WERI-Rb-1 (cell line): Measurements from ENCODE around the gene CAMKK1.
"Not testable (repeated sequence)": the region's sequence is repeated elsewhere in the genome, so short reads cannot be mapped to it uniquely, and the experiment has no call there.

Experiments used
- DNase-seq: peaks from one replicate; pipeline ENCODE4 v3.0.0-alpha.2; 2020
- H3K27ac ChIP-seq: fragments of 250-450 bp; sonication (Bioruptor Pico); 2 replicates; pipeline ENCODE4 v1.5.1; 2020; ENCODE audit warnings: mild to moderate bottlenecking, moderate library complexity
- H3K27me3 ChIP-seq: fragments of 250-450 bp; sonication (Bioruptor Pico); 2 replicates; pipeline ENCODE4 v1.5.1; 2021; ENCODE audit warnings: mild to moderate bottlenecking, low read depth, moderate library complexity; ENCODE audit not compliant: insufficient read depth, severe bottlenecking
- H3K36me3 ChIP-seq: fragments of 250-450 bp; sonication (Bioruptor Pico); 2 replicates; pipeline ENCODE4 v1.5.1; 2020; ENCODE audit warnings: mild to moderate bottlenecking, moderate library complexity
- H3K4me3 ChIP-seq: 2 replicates; pipeline ENCODE4 v1.5.1; 2011; ENCODE audit warnings: low read depth, mild to moderate bottlenecking, control low read depth, low read length
- H3K9me3 ChIP-seq: fragments of 250-450 bp; sonication (Bioruptor Pico); 2 replicates; pipeline ENCODE4 v1.5.1; 2021; ENCODE audit warnings: mild to moderate bottlenecking, moderate library complexity; ENCODE audit not compliant: severe bottlenecking
- TF ChIP-seq, protein P1 (sequence below): IDR thresholded peaks from 2 replicates; pipeline ENCODE4 v1.5.1; 2011; ENCODE audit warnings: low read depth, mild to moderate bottlenecking, control low read depth, inconsistent platforms, low read length

CAMKK1 gene

DNA sequence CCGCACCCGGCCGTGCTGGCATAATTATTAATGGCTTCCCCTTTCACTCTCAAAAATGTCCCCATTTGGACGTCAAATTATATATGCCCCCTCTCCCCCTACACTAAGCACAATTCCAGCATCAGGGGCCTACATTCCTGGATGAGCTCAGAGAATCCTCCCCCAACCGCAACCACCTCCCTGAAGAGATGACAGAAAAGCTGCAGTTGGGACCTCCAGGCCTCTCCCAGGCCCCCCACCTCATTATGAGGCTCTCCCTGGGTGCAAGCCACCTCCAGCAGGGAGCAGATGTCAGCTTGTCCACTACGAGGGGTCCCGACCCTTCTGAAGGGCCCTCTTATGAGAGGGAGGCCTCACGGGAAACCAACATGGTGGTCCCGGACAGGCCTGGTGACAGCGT, 28.3 kb downstream of the CAMKK1 start:
- H3K27ac ChIP-seq: no peak overlapping the region
- no peak overlapping the region for H3K4me3 ChIP-seq
- TF ChIP-seq, protein P1, sequence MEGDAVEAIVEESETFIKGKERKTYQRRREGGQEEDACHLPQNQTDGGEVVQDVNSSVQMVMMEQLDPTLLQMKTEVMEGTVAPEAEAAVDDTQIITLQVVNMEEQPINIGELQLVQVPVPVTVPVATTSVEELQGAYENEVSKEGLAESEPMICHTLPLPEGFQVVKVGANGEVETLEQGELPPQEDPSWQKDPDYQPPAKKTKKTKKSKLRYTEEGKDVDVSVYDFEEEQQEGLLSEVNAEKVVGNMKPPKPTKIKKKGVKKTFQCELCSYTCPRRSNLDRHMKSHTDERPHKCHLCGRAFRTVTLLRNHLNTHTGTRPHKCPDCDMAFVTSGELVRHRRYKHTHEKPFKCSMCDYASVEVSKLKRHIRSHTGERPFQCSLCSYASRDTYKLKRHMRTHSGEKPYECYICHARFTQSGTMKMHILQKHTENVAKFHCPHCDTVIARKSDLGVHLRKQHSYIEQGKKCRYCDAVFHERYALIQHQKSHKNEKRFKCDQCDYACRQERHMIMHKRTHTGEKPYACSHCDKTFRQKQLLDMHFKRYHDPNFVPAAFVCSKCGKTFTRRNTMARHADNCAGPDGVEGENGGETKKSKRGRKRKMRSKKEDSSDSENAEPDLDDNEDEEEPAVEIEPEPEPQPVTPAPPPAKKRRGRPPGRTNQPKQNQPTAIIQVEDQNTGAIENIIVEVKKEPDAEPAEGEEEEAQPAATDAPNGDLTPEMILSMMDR: no peak
- no peak for DNase-seq
- H3K36me3 ChIP-seq: peaks cover 58% of the 10 kb centered on the region
- H3K9me3 ChIP-seq: no peaks in the 10 kb centered on the region
- H3K27me3 ChIP-seq: no peaks in the 10 kb centered on the region

DNA sequence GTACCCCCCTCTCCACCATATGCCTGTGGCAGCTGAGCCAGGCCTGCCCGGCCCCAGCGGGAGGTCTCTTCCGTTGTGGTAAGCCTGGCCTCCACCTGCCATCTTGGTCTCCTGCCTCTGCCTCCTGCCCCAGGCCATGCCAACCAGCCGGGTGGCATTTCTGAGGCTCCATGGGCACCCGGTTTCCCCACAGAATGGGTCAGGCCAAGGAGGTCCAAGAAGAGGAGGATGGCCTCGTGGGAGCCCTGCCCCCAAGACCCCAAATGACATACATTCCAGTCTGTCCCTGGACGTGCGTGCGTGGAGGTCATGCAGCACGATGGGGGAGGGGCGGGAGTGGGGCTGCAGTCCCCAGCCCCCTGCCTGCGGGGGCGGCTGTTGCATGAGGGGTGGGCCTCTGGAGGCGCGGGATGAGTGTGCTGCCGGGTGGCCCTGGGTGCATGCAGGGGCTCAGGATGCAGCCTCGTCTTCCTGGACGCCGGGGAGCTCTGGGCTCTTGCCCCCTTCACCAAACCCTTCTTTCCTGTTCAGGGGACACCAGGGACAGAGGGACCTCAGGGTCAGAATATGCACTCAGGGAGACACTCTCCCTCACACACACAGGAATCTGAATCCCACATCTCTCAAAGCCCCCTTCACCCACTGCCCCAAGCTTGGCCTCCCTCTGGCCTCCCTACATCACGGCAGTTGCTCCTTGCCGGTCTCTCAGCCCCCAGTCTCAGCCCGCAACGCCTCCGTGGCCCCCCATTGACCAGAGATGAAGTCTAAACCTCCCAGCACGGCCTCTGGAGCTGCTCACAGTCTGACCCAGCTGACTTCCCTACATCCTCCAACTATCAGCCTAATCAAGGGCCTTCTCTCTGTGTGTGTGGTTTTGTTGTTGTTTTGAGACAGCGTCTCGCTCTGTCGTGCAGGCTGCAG, 30.8 kb downstream of the CAMKK1 start:
- no peak for DNase-seq
- TF ChIP-seq, protein P1: no peak
- no peaks in the 10 kb centered on the region for H3K27me3 ChIP-seq
- H3K36me3 ChIP-seq: peaks cover 49% of the 10 kb centered on the region
- no peak overlapping the region for H3K27ac ChIP-seq
- no peaks in the 10 kb centered on the region for H3K9me3 ChIP-seq
- H3K4me3 ChIP-seq: no peak overlapping the region

DNA sequence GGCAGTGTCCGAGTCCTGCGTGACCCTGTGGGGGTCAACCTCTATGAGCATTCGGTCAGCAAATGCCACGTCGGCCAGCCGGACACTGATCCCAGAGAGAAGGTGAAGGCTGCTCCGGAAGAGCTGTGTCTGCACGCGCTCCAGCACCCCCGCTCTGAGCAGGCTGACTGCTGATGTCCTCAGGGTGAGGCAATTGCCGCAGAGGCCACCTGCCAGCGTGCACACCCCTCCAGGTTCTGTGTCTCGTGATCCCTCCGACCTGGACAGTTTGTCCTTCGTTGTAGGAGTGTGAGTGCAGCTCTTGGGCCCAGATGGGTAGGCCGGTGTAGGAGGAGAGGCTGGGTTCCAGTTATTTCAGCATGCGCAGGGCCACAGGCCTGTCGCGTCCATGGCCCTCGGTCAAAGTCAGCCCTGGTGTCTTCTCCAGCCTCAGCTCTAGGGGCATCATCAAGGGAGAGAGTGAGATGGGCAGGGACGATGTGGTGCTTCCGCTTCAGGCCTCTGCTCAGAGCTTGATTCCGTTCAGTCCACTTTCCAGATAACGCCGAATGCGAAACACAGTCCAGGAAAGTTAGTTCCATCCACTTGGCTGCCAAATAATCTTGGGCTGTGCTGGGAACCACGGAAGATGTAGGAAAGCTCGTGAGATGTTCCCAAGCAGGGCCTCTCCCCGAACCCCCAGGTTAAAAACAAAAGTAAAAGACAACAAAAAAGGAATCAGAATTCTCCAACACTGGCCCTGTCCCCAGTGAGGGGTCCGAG, 31.7 kb downstream of the CAMKK1 start:
- H3K36me3 ChIP-seq: peaks cover 46% of the 10 kb centered on the region

DNA sequence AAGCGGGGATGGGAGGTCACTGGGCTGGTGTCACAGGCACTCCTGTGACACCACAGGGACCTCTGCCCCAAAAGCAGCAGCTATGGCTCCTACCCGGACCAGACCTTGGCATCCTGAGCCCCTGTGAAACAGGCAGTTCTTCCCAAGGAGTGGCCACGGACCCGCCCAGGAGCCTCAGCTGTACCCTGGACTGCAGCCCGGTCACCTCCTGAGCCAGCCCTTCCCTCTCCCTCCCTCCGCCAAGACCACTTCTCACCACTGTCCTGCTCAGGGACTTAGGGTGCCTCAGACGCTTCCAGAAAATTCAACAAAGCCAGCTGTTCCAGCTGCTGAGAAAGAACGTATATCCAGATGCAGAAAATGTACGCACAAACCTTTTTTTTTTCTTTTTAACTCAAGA, 32.9 kb downstream of the CAMKK1 start:
- no peaks in the 10 kb centered on the region for H3K27me3 ChIP-seq
- no peak for DNase-seq
- H3K27ac ChIP-seq: no peak overlapping the region
- H3K36me3 ChIP-seq: peaks cover 37% of the 10 kb centered on the region
- H3K4me3 ChIP-seq: no peak overlapping the region
- H3K9me3 ChIP-seq: no peaks in the 10 kb centered on the region
- TF ChIP-seq, protein P1: no peak

More for the DNA sequence above, 31.7 kb downstream of the CAMKK1 start:
- Histone ChIP-seq H3K9me3 (no peaks in the 10 kb centered on the region), H3K27me3 (no peaks in the 10 kb centered on the region), H3K4me3 (no peak overlapping the region), H3K27ac (no peak overlapping the region)
- DNase-seq: no peak
- TF ChIP-seq, protein P1: no peak

DNA sequence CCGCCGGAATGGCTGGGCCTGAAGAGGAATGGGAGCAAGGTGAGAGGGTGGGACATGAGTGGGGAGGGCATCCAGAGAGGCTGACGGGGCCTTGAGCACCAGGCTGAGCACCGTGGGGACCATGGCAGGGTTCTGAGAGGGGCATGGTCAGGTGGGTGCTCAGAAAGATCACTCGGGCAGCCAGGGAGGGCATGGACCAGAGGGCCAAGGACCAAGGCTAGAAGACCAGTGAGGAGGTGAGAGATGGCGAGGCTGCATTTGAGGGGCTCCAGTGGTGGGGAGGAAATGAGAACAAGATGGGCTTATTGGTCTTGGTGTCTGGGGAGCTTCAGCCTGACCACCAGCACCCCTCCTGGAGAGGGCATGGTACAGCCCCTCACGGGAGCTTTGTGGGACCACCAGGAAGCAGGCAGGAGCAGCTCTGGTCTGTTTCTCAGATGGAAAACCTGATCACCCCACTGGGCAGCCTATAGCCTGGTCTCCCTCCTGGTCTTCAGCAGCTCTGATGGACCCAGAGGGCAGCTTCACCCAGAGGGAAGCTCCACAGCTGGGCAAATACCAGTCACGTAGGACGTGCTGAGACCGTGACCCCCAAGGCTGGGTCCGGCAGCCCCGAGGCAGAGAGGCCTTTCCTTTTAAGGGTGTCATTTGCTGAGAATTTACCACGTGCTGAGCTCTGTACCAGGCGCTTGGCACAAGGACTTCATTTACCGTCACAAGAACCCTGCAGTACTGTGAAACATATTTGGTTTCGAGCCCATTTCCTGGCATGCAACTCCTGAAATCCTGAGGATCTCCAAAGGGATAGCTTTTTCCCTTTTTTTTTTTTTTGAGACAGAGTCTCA, 35.4 kb downstream of the CAMKK1 start:
- no peaks in the 10 kb centered on the region for H3K9me3 ChIP-seq
- no peak for DNase-seq
- no peaks in the 10 kb centered on the region for H3K27me3 ChIP-seq
- TF ChIP-seq, protein P1: no peak
- H3K4me3 ChIP-seq: no peak overlapping the region
- no peak overlapping the region for H3K27ac ChIP-seq
- peaks cover 29% of the 10 kb centered on the region for H3K36me3 ChIP-seq

DNA sequence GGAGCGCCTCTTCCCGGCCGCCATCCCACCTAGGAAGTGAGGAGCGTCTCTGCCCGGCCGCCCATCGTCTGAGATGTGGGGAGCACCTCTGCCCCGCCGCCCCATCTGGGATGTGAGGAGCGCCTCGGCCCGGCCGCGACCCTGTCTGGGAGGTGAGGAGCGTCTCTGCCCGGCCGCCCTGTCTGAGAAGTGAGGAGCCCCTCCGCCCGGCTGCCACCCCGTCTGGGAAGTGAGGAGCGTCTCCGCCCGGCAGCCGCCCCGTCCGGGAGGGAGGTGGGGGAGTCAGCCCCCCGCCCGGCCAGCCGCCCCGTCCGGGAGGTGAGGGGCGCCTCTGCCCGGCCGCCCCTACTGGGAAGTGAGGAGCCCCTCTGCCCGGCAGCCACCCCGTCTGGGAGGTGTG, 38.6 kb downstream of the CAMKK1 start:
- not testable (repeated sequence) for DNase-seq, H3K4me3 ChIP-seq, H3K27ac ChIP-seq, H3K27me3 ChIP-seq, H3K9me3 ChIP-seq, H3K36me3 ChIP-seq
